ENCODE results near the gene RAG1. TPM values are rescaled to one million over a fixed set of nuclear protein-coding genes. Genes with fewer than 3 reads are reported as not detected.

RAG1 gene
- total and polyA plus RNA-seq, 9 of the 15 experiments (the other 6 are each of a cell fraction or from before 2014, with no cell fraction given): 0.49 to 2.5 (median 1.7) TPM

DNA sequence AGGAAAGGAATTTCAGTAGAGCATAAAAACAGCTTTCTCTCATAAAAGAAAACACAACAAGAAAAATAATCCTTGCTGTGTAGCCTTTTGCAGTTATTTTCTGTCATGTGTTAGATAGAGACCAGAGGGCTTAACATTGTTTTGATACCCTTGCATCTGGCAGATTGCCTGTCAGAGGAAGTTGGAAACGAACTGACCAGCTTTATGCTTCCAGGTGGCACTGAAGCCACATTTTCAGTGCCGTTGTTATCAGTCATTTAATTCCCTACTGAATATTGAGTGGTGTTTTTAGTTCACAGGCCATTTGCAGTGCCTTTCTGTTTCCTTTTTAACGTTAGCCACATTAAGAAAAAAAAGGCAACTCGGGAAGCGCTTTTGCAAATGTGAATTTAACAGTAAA, 51.7 kb downstream of the RAG1 start:
- H2AFZ ChIP-seq (ENCODE audit: low read depth, low read length): no peak overlapping the region
- H3K27me3 ChIP-seq (ENCODE audit: control insufficient read depth in 2 of 2, insufficient read depth in 2 of 2, low read length in 2 of 2): no peaks in the 10 kb centered on the region
- ChIA-PET CTCF (ENCODE audit: low intra/inter-chr PET ratio) (no interaction called here), POLR2A (interaction anchor here (1.7 kb wide), 1 partner anchor 11 kb away, joined by 5 read pairs; no protein-coding TSS in a partner anchor)
- no peak overlapping the region for H3K4me2 ChIP-seq (ENCODE audit: insufficient read depth, low read length)
- no peak overlapping the region for H3K4me3 ChIP-seq
- no peak overlapping the region for H3K27ac ChIP-seq (ENCODE audit: extremely low read depth, low read depth, low read length)
- ATAC-seq (no peak), DNase-seq (ENCODE audit: extremely low read depth in 1 of 4, low spot score in 3 of 4) (peak in 1 of 4 experiments; percentile 5), FAIRE-seq (no peak)
- H3K4me1 ChIP-seq (replicated peaks in 1 of 2; ENCODE audit: control insufficient read depth in 2 of 2, insufficient read depth in 2 of 2, low read length in 2 of 2): peaks cover 0 to 17% of the 10 kb centered on the region in 2 experiments; a peak in 2 of 5 replicates
- H3K79me2 ChIP-seq (ENCODE audit: control insufficient read depth, insufficient read depth, low read length): no peaks in the 10 kb centered on the region
- intact Hi-C loops (cut with micrococcal nuclease) (no loop called here), in situ Hi-C loops (cut with MboI) (no loop called here)
- H3K36me3 ChIP-seq (ENCODE audit: control insufficient read depth, insufficient read depth, low read length): no peaks in the 10 kb centered on the region
- no TSS peak for BruUV-seq (replicated peaks)
- WGBS (ENCODE audit: insufficient coverage, low coverage, missing lambda C conversion rate): 3% methylated on average over 5 of the region's 5 CpGs
- H3K9me1 ChIP-seq (ENCODE audit: control insufficient read depth, insufficient read depth, low read length): no peaks in the 10 kb centered on the region
- no peaks in the 10 kb centered on the region for H4K20me1 ChIP-seq (replicated peaks; ENCODE audit: control insufficient read depth, insufficient read depth, low read length)
- H3K9ac ChIP-seq (ENCODE audit: insufficient read depth in 1 of 2, low read depth in 2 of 2, low read length in 2 of 2): no peak overlapping the region
- H3K9me3 ChIP-seq (replicated peaks; ENCODE audit: control insufficient read depth, insufficient read depth, low read depth, low read length): no peaks in the 10 kb centered on the region
- TF ChIP-seq, protein P1, sequence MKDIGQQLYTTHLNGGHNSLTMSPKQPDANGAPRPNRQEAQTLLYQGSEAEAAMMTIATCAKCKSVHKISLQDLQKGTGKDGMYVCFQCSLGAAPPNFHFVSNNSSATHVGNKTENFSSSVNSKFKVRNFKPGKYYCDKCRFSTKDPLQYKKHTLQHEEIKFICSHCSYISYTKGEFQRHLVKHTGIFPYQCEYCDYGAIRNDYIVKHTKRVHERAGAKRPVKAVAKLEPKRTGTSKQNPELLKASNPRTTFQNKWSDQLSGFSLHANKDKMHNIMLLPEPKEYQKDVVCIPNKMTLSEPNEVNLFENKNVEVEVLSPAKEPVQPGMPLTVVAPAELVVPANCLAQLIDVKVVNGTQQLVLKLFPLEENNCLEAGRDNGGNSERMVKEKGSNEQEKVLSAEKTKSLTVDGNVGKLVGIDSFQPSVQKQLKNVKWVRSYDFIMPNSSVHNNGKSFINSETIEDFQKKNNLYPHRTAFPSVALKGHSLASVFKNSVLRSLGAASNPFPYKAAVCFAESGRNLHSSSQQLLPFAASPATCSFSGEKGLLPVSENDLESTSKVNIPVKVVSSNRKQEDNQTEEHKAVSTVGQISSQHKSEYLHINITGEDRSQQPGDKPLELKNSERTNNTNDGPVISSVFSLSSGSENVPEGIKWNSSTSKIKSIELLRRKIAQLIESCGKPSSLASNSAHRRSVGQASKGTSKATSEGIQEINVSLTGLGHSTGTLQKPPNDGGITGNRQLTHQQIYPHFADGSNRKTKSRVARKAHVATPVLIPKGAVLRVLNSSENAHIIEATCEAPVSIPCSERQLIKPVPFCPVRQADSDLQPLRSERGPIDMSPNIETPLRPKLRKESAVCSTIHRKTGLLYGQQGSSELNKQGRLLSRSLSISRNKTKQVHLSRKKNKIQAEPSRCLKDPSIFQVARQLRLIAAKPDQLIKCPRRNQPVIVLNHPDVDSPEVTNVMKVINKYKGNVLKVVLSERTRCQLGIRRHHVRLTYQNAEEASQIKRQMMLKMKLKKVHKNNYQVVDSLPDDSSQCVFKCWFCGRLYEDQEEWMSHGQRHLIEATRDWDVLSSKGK (CRISPR knock-in tag; IDR thresholded peaks at IDR 0.05): no peak
- TF ChIP-seq ZNF174 (CRISPR knock-in tag; IDR thresholded peaks at IDR 0.05): no peak
- no peak for TF ChIP-seq BCOR (IDR thresholded peaks at IDR 0.05)
- TF ChIP-seq ZBED1 (IDR thresholded peaks at IDR 0.05): no peak
- TF ChIP-seq PHB (CRISPR knock-in tag; IDR thresholded peaks at IDR 0.05): no peak
- no peak for TF ChIP-seq ZZZ3 (IDR thresholded peaks at IDR 0.05)
- TF ChIP-seq, protein P2, sequence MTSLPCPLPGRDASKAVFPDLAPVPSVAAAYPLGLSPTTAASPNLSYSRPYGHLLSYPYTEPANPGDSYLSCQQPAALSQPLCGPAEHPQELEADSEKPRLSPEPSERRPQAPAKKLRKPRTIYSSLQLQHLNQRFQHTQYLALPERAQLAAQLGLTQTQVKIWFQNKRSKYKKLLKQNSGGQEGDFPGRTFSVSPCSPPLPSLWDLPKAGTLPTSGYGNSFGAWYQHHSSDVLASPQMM (CRISPR knock-in tag; IDR thresholded peaks at IDR 0.05): no peak
- TF ChIP-seq MGA (IDR thresholded peaks at IDR 0.05): no peak

Measured in K562 (cell line).